WI38 (cell line): ENCODE measurements around the gene SARS1.

ENCODE experiments used
- H3K4me3 ChIP-seq: 2 replicates; pipeline ENCODE4 v1.5.1; 2011; ENCODE audit warnings: low read depth, mild to moderate bottlenecking, control low read depth, low read length
- TF ChIP-seq, protein P1 (sequence below): IDR thresholded peaks from 2 replicates; pipeline ENCODE4 v1.5.1; 2012; ENCODE audit warnings: low read depth, mild to moderate bottlenecking, control low read depth, low read length

SARS1 gene

GRCh38 chr1:109252167-109252892, 38.6 kb downstream of the SARS1 start:
- TF ChIP-seq, protein P1, sequence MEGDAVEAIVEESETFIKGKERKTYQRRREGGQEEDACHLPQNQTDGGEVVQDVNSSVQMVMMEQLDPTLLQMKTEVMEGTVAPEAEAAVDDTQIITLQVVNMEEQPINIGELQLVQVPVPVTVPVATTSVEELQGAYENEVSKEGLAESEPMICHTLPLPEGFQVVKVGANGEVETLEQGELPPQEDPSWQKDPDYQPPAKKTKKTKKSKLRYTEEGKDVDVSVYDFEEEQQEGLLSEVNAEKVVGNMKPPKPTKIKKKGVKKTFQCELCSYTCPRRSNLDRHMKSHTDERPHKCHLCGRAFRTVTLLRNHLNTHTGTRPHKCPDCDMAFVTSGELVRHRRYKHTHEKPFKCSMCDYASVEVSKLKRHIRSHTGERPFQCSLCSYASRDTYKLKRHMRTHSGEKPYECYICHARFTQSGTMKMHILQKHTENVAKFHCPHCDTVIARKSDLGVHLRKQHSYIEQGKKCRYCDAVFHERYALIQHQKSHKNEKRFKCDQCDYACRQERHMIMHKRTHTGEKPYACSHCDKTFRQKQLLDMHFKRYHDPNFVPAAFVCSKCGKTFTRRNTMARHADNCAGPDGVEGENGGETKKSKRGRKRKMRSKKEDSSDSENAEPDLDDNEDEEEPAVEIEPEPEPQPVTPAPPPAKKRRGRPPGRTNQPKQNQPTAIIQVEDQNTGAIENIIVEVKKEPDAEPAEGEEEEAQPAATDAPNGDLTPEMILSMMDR = no peak
- H3K4me3 ChIP-seq = no peak overlapping the region

DNA sequence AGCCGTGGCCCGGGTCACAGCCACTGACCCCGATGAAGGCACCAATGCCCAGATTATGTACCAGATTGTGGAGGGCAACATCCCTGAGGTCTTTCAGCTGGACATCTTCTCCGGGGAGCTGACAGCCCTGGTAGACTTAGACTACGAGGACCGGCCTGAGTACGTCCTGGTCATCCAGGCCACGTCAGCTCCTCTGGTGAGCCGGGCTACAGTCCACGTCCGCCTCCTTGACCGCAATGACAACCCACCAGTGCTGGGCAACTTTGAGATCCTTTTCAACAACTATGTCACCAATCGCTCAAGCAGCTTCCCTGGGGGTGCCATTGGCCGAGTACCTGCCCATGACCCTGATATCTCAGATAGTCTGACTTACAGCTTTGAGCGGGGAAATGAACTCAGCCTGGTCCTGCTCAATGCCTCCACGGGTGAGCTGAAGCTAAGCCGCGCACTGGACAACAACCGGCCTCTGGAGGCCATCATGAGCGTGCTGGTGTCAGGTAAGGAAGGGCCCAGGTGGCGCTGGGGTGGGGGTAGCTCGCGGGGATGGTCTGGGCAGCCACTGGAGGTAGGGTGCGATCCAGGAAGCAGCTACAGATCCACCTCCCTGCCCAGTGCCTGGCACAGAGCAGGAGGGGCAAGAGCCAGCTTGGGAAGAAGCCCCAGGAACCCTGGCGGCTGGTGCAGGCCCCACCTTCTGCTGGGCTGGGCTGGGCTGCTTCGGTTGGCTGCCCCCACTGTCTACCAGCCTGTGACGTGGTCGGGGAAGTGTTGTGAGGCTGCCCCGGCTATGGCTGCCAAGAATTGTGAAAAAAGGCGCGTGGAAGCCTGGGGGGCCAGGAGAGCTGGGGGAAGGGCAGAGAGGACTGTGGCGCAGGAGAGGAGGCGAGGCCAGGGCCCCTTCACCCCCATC, 39.4 kb downstream of the SARS1 start:
- TF ChIP-seq, protein P1 = no peak
- H3K4me3 ChIP-seq = no peak overlapping the region

GRCh38 chr1:109253803-109254620, 40.3 kb downstream of the SARS1 start:
- H3K4me3 ChIP-seq = no peak overlapping the region
- TF ChIP-seq, protein P1 = no peak

DNA sequence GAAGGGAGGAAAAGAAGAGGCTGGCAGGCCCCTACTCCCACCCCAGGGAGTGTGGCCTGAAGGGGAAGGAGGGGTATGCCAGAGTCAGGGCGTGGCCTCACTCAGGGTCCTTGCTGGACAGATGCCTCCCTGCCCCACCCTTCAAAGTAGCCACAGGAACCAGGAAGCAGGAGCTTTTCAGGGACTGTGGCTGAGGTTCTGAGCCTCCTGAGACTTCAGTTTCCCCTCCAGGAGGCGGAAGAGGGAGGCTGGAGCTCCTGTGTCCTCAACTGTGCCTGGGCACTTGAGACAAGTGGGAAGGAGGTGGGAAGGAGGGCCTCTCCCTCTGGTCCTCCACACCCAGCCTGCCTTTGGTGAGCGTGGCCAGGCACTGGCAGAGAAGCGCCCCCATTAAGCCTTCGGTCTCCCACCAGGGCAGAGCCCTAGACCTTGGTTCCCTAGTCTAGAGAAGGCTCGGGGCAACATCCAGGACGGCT, 40.9 kb downstream of the SARS1 start:
- H3K4me3 ChIP-seq = no peak overlapping the region
- TF ChIP-seq, protein P1 = no peak

- TF ChIP-seq, protein P1 = no peak
- H3K4me3 ChIP-seq = no peak overlapping the region
These were observed 41.5 kb downstream of the SARS1 start for GRCh38 chr1:109255097-109255651.

DNA sequence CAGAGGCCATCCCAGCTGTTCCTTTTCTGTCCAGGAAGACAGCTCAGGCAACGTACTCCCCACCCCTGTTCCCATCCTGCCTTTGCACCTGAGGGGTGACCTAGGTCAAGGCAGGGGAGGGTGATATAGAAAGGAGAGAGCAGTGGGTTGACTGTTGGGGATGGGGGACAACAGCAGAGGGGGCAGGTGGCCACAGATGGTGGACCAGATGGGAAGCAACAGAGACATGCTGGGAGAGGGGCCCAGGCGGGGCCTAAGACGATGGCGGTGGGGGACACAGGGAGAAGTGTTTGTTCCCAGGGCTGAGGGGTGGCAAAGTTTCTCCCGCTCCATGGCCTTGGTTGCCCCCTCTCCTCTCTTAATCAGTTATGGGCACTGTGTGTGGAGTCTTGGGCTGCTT, 42.0 kb downstream of the SARS1 start:
- H3K4me3 ChIP-seq = no peak overlapping the region

More for the DNA sequence above, 42.0 kb downstream of the SARS1 start:
- TF ChIP-seq, protein P1 = no peak
